Activated CD4-positive, alpha-beta memory T cell treated with anti-CD3 and anti-CD28 coated beads, Interleukin-2, amount 10 ng/mL, durations not matched to agents 7 days and 5 days (primary cell): ENCODE data around the gene GIMAP2. TPM values are rescaled to one million over a fixed set of nuclear protein-coding genes. Genes with fewer than 3 reads are reported as not detected.
A peak's percentile ranks its signal among the peaks of the same experiment; 100 is the strongest.
"Not testable (repeated sequence)": the region's sequence is repeated elsewhere in the genome, so short reads cannot be mapped to it uniquely, and the experiment has no call there.

Experiments
- CTCF ChIA-PET: fragments of 350-600 bp; sonication (Branson Sonifier 250); formaldehyde crosslinking; loops from one replicate; lab custom pipeline; 2021; ENCODE audit warnings: antibody characterized with exemption, inconsistent platforms; lab: Charles Lee
- POLR2A ChIA-PET: fragments of 350-600 bp; sonication (Branson Sonifier 250); formaldehyde crosslinking; loops from one replicate; lab custom pipeline; 2021; ENCODE audit warnings: antibody characterized with exemption; lab: Charles Lee
- DNase-seq: peaks from one replicate; pipeline ENCODE4 v3.0.0-alpha.2; 2020
- H3K27ac Mint-ChIP-seq: one replicate; pipeline ENCODE4 v1.8.0; 2021; ENCODE audit warnings: mild to moderate bottlenecking, mixed read lengths
- H3K27me3 Mint-ChIP-seq: one replicate; pipeline ENCODE4 v1.8.0; 2021; ENCODE audit warnings: mixed read lengths
- H3K36me3 Mint-ChIP-seq: one replicate; pipeline ENCODE4 v1.8.0; 2021; ENCODE audit warnings: low read depth, mixed read lengths
- H3K4me1 Mint-ChIP-seq: one replicate; pipeline ENCODE4 v1.8.0; 2021; ENCODE audit warnings: mixed read lengths
- H3K4me3 Mint-ChIP-seq: one replicate; pipeline ENCODE4 v1.8.0; 2021; ENCODE audit warnings: mild to moderate bottlenecking, mixed read lengths
- H3K9me3 Mint-ChIP-seq: one replicate; pipeline ENCODE4 v1.8.0; 2021; ENCODE audit warnings: mixed read lengths
- total RNA-seq, 2 experiments: library from RNA; stranded (reverse); gene quantifications; one replicate each; pipeline ENCODE4 v1.2.3, GENCODE V29; 2021

The GIMAP2 gene
- total RNA-seq, result 100 to 1,000 TPM; 113 to 120 TPM

DNA sequence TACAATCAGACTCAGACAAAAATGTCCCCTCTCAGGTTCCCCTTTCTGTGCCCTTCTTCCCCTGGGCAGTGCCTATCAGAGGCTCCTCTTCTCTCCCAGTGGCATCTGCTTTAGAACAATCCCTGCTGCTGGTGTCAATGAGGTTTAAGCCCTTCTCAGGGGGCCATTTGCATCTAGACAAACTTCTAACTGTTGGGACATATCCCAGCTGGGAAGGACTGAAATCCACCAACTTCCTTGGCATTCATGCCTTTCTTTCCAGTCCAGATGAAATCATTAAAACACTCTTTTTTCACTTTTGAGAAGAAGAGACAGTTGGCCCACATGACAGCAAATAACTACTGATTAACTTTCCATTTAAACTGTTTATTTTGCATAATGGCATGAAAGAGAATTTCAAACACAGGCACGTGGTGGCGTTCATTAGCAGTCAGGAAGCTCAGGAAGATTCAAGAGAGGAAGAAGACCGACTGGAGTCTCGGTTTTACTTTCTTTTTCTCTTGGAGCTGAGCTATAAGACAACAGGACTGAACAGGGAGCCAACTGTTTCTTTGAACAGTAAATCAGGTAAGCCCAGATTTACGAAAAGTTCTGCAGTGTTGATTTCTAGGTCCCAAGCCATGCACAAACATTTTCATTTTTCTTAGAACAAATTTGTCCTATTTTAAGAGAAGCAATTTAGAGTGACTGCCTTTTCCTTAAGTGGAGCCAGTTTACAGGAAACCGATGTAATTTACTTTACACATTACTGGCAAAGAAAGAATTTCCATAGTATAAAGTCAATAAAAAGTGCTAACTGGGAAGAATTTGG is at the start of gene GIMAP2:
Gene GIMAP2, plus strand, starts transcription at position 488 of the 811 bp plus-strand sequence. CDS start 1,354 bp downstream, outside the sequence.
- Mint-ChIP-seq H3K4me1 (peaks cover 76% of the 10 kb centered on the region), H3K36me3 (peaks cover 74% of the 10 kb centered on the region), H3K9me3 (peaks cover 35% of the 10 kb centered on the region), H3K27ac (peak within 1 kb of the TSS; percentile 98), H3K27me3 (no peaks in the 10 kb centered on the region), H3K4me3 (peak within 1 kb of the TSS; percentile 100)
- POLR2A ChIA-PET, result interaction anchor here (1.0 to 3.1 kb wide), 22 partner anchors 9 to 236 kb away, joined by 3 to 29 read pairs (median 11); partner anchors contain the start of genes GIMAP1, GIMAP4, GIMAP5 and GIMAP6
- CTCF ChIA-PET, result interaction anchor here (0.6 to 2.2 kb wide), 10 partner anchors 17 to 236 kb away, joined by 3 to 15 read pairs (median 5); partner anchors contain the start of genes GIMAP1 and GIMAP8
- peak; percentile 33 for DNase-seq

DNA sequence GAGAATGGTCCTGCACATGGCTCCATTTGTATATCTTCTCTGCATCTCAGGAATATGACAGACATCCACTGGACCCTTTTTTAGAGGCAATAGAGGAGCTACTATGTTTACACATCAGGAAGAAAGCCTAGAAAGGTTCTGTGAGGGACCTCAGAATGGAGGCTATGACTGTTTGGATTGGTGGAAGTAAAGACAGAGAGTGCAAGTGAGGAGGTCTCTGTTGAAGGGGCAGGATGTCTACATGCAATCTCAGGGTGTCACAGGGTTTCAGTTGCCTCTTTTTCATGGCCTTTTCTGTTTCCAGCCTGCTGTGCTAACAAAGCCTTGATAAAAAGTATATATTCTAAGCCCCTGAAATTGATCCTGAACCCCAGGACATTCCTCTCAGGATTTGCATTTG is 43.7 kb upstream of the GIMAP2 start:
- no peaks in the 10 kb centered on the region for H3K4me1 Mint-ChIP-seq
- no peak for DNase-seq
- ChIA-PET CTCF (no interaction called here), POLR2A (interaction anchor here (1.2 to 2.6 kb wide), 3 partner anchors 8 to 54 kb away, joined by 3 to 7 read pairs (median 3); partner anchors contain the start of gene GIMAP6)
- H3K27ac Mint-ChIP-seq, result no peak overlapping the region
- H3K27me3 Mint-ChIP-seq, result no peaks in the 10 kb centered on the region
- H3K4me3 Mint-ChIP-seq, result no peak overlapping the region
- H3K9me3 Mint-ChIP-seq, result peaks cover 57% of the 10 kb centered on the region
- peaks cover 58% of the 10 kb centered on the region for H3K36me3 Mint-ChIP-seq

DNA sequence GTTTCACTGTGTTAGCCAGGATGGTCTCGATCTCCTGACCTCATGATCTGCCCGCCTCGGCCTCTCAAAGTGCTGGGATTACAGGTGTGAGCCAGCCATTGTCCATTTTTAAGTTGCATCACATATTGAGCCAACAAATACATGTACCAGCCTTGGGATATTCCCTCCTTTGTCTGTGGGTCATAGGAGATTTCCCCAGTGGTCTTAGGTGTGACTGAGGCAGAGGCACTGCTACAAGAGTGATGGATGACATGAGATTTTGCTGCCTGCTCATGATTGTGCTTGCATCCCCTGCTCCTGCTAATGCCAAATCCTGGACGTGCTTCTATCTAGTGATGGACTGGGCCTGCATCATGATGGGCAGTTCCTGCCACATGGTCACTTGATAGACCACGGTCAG is 42.6 kb upstream of the GIMAP2 start:
- H3K27ac Mint-ChIP-seq, result no peak overlapping the region
- ChIA-PET POLR2A (no interaction called here), CTCF (no interaction called here)
- DNase-seq, result no peak
- peaks cover 49% of the 10 kb centered on the region for H3K36me3 Mint-ChIP-seq
- peaks cover 48% of the 10 kb centered on the region for H3K9me3 Mint-ChIP-seq
- H3K4me3 Mint-ChIP-seq, result no peak overlapping the region
- no peaks in the 10 kb centered on the region for H3K4me1 Mint-ChIP-seq
- H3K27me3 Mint-ChIP-seq, result no peaks in the 10 kb centered on the region

DNA sequence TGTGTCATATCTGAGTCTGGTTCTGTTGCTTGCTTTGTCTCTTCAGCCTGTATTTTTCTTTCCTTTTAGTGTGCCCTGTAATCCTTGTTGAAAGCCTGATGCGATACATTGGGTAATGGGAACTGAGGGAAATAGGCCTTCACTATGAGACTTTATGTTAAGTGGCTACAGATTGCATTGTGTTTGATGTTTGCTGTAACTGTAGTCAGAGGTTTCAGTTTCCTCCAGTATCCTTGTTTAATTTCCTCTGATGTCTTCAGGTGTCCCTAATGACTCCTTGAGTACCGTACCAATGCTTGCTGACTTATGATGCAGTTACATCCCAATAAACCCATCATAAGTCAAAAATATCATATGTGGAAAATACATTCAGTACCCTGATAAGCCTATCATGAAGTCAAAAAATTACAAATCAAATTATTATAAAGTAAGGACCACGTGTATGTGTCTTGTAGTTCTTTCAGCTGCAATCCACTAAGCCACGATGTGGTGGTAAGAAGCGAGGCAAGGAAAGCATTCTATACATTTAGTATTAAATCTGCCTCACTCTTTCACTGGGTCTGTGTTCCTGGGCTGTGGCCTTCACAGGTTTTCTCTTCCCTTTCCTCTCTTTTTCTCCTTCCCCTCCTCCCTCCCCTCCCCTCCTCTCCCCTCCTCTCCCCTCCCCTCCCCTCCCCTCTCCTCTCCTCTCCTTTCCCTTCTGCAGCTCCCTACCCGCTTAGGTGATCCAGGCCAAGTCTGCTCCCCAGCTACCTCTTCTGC is 40.1 kb upstream of the GIMAP2 start:
- H3K27me3 Mint-ChIP-seq, result no peaks in the 10 kb centered on the region
- no peak overlapping the region for H3K27ac Mint-ChIP-seq
- peaks cover 40% of the 10 kb centered on the region for H3K36me3 Mint-ChIP-seq
- H3K9me3 Mint-ChIP-seq, result peaks cover 34% of the 10 kb centered on the region
- ChIA-PET CTCF (no interaction called here), POLR2A (no interaction called here)
- no peak overlapping the region for H3K4me3 Mint-ChIP-seq
- DNase-seq, result no peak
- H3K4me1 Mint-ChIP-seq, result peaks cover 2% of the 10 kb centered on the region

DNA sequence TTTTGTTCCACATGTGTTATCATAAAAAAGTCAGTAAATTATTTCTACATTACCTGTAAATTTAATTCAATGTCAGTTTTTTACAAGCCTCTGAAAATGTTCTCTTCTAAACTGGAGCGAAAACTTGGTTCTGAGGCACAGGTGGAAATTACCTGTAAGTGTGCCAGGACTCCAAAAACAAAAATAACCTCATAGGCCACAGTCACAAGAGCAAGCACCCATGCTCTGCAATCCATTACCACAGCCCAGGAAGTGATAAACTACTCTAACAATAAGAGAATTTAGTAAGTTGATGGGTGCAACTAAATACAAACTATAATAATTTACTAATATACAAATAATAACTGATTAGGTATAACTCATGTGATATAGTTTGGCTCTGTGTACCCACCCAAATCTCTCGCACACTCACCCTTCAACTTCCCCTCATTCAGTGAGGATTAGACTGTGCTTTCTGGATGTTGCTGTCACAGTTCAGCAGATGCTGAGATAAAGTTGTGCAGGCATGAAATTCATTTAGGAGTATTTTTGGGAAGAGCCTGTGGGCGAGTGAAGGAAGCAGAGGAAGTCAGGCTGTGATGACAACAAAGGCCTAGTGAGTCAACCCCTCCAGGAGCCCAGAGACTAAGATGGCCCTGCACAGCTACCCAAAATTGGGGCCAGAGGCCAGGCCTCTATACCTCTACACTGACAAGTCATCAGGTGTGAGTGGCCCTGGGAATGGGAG is 37.0 kb upstream of the GIMAP2 start:
- peaks cover 41% of the 10 kb centered on the region for H3K36me3 Mint-ChIP-seq
- ChIA-PET CTCF (interaction anchor here (1.2 kb wide), 1 partner anchor 9 kb away, joined by 3 read pairs; no protein-coding TSS in a partner anchor), POLR2A (interaction anchor here (1.1 kb wide), 1 partner anchor 83 kb away, joined by 3 read pairs; no protein-coding TSS in a partner anchor)
- H3K4me3 Mint-ChIP-seq, result no peak overlapping the region
- H3K4me1 Mint-ChIP-seq, result peaks cover 2% of the 10 kb centered on the region
- DNase-seq, result no peak
- H3K9me3 Mint-ChIP-seq, result peaks cover 43% of the 10 kb centered on the region
- H3K27ac Mint-ChIP-seq, result no peak overlapping the region
- no peaks in the 10 kb centered on the region for H3K27me3 Mint-ChIP-seq

DNA sequence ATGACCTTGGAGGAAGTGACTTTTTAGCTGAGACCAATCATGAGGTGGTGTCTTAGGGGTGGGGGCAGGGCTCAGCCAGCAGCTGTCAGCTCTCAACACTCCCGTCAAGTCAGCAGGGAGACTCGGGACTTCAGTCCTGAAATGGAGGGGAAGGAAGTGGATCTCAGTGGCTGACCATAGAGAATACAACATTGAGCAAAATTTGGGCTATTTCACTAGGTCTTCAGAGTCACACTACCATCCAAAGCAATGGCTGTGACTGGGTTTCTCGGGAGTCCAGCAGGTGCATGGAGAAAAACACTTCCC is 36.5 kb upstream of the GIMAP2 start:
- DNase-seq, result no peak
- Mint-ChIP-seq H3K9me3 (peaks cover 38% of the 10 kb centered on the region), H3K27ac (no peak overlapping the region), H3K36me3 (peaks cover 41% of the 10 kb centered on the region), H3K4me3 (no peak overlapping the region), H3K27me3 (no peaks in the 10 kb centered on the region), H3K4me1 (peaks cover 2% of the 10 kb centered on the region)
- POLR2A ChIA-PET, result interaction anchor here (1.1 kb wide), 1 partner anchor 83 kb away, joined by 3 read pairs; no protein-coding TSS in a partner anchor
- CTCF ChIA-PET, result no interaction called here

DNA sequence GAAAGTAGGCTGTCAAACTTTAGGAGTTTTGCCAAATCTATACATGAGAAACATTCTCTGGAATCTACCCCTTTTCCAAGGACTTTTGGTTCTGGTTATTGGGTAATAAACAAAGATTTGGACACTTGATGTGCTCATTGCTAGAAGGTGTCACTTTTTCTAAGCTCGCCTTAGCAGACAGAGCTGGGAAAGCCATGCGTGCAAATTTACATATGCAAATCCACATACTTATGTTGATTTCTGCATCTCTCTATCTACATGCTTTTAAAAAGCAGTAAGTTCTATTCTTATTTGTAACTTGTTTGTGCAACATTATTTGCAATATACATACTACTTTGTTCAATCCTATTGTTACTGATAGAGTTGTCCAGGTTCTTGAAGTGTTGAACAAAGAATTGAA is 30.8 kb upstream of the GIMAP2 start:
- Mint-ChIP-seq H3K4me3 (no peak overlapping the region), H3K4me1 (peaks cover 9% of the 10 kb centered on the region), H3K27me3 (no peaks in the 10 kb centered on the region), H3K36me3 (peaks cover 47% of the 10 kb centered on the region), H3K9me3 (peaks cover 53% of the 10 kb centered on the region), H3K27ac (no peak overlapping the region)
- POLR2A ChIA-PET, result no interaction called here
- CTCF ChIA-PET, result no interaction called here
- DNase-seq, result no peak

DNA sequence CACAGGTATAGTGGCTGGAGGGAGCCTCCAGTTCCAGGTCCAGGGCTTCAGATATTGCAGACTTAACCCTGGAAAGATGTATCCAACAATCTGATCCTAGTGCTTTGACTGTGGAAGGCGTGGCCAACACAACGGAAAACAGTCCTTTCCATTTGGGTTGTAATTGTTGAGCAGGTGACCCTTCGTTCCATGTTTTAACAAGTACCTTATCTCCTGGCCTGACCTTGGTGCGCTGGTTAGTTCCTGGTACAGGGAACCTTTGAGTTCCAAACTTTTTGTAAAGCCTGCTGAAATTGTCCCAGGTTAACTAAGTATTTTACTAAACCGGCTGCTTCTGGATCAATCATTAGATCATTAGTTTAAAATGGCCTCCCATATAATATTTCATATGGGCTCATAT is 29.5 kb upstream of the GIMAP2 start:
- ChIA-PET POLR2A (no interaction called here), CTCF (no interaction called here)
- Mint-ChIP-seq H3K27me3 (no peaks in the 10 kb centered on the region), H3K9me3 (peaks cover 47% of the 10 kb centered on the region), H3K27ac (no peak overlapping the region), H3K4me1 (peaks cover 17% of the 10 kb centered on the region), H3K36me3 (peaks cover 46% of the 10 kb centered on the region), H3K4me3 (no peak overlapping the region)
- DNase-seq, result no peak

DNA sequence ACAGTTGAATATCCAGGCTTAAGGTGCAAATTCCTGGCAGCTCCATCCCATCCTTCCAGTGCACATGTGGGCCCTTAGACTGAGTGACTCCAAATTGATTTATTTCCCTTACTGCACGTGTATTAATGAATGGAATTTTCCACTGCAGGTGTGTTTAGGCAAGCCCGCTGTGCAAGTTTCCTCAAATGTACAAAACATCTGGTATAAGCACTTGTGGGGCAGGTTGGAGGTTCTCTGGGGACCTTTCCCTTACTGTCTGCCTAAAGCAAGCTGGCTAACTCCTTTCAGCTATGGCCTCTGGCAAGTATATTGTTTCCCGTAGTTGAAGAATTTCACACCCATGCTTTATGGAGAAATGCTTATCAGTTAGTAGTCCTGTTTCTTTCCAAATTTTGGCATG is 28.0 kb upstream of the GIMAP2 start:
- no peak for DNase-seq
- H3K4me1 Mint-ChIP-seq, result peaks cover 27% of the 10 kb centered on the region
- H3K27ac Mint-ChIP-seq, result no peak overlapping the region
- H3K9me3 Mint-ChIP-seq, result peaks cover 37% of the 10 kb centered on the region
- no peaks in the 10 kb centered on the region for H3K27me3 Mint-ChIP-seq
- H3K4me3 Mint-ChIP-seq, result no peak overlapping the region
- CTCF ChIA-PET, result interaction anchor here (1.2 kb wide), 1 partner anchor 10 kb away, joined by 3 read pairs; no protein-coding TSS in a partner anchor
- POLR2A ChIA-PET, result interaction anchor here (1.0 to 1.9 kb wide), 3 partner anchors 11 to 28 kb away, joined by 3 to 6 read pairs (median 4); partner anchors contain the start of gene GIMAP2
- peaks cover 45% of the 10 kb centered on the region for H3K36me3 Mint-ChIP-seq

DNA sequence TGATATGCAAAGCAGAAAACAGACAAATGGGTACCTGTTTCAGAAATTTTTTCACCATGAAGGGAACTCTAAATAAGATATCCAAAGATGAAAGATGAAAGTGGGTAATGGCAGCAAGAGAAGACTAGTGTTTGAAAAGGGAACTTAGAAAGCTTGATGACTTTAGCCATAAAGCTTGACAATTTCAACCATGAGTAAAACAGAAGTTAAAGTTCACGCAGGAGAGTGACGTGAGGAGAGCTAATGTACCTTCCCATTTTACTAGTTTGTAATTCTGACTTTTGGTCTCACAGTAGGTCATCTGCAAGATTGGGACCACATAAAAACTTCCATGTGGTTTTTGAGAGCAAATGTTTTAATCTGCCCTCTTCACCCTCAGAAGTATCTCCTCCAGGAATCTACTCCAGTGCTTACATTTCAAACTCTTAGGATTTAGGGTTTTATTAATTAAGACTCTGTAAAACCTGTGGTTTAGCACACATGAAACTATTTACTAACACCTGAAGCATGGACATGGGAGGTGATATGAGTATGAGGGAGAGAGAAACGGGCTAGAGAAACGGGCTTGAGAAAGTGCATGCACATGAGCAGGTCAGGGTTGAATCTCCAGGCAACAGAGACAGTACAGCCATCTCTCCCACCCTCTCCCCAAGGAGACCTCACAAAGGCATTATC is 24.4 kb upstream of the GIMAP2 start:
- CTCF ChIA-PET, result interaction anchor here (2.1 kb wide), 1 partner anchor 212 kb away, joined by 7 read pairs; no protein-coding TSS in a partner anchor
- no peak overlapping the region for H3K27ac Mint-ChIP-seq

DNA sequence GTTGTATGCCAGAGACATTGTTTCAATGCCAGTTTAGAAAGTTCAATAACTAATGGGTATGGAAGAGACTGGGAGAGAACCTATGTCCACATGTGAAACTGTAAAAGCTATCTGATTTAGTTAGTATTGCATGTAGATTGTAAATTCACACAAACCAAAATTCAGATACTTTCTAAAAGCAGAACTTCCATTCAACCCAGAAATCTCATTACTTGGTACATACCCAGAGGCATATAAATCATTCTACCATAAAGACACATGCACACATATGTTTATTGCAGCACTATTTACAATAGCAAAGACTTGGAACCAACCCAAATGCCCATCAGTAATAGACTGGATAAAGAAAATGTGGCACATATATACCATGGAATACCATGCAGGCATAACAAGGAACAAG is 22.7 kb upstream of the GIMAP2 start:
- CTCF ChIA-PET, H3K4me3 Mint-ChIP-seq: not testable (repeated sequence)
- H3K4me1 Mint-ChIP-seq, result peaks cover 71% of the 10 kb centered on the region

More for the DNA sequence above, 24.4 kb upstream of the GIMAP2 start:
- H3K9me3 Mint-ChIP-seq, result peaks cover 23% of the 10 kb centered on the region
- no peak for DNase-seq
- peaks cover 63% of the 10 kb centered on the region for H3K4me1 Mint-ChIP-seq
- no peak overlapping the region for H3K4me3 Mint-ChIP-seq
- H3K27me3 Mint-ChIP-seq, result no peaks in the 10 kb centered on the region
- peaks cover 46% of the 10 kb centered on the region for H3K36me3 Mint-ChIP-seq
- POLR2A ChIA-PET, result interaction anchor here (0.6 to 1.1 kb wide), 3 partner anchors 29 to 292 kb away, joined by 3 read pairs; partner anchors contain the start of genes GIMAP6 and REPIN1

More for the DNA sequence above, 22.7 kb upstream of the GIMAP2 start:
- not testable (repeated sequence) for DNase-seq, H3K27me3 Mint-ChIP-seq, H3K9me3 Mint-ChIP-seq
- POLR2A ChIA-PET, result interaction anchor here (1.0 to 1.5 kb wide), 5 partner anchors 24 to 210 kb away, joined by 3 to 4 read pairs (median 3); partner anchors contain the start of gene GIMAP4
- Mint-ChIP-seq H3K36me3 (peaks cover 35% of the 10 kb centered on the region), H3K27ac (peak overlapping the region; percentile 95)
